Measurements from ENCODE around the gene BAHCC1.

The BAHCC1 gene

DNA sequence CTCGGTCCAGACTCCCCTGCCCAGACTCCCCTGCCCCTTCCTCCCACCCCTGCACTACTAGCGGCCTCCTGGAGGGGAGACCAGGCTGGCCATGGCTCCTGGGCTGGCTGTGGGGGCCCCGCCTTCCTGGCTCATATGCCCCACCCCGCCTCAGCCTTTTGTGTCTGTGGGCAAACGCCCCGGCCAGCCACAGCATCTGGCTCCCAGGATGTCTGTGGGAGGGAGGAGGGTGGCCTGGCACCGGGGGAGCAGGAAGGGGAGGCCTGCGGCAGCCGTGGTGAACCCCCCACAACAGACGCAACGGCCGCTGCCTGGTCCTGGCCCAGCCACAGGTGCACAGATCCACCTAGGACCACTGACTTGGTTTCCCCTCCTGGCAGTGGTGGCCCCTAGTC lies 32.9 kb downstream of the BAHCC1 start:
- DNase-seq = no peak

DNA sequence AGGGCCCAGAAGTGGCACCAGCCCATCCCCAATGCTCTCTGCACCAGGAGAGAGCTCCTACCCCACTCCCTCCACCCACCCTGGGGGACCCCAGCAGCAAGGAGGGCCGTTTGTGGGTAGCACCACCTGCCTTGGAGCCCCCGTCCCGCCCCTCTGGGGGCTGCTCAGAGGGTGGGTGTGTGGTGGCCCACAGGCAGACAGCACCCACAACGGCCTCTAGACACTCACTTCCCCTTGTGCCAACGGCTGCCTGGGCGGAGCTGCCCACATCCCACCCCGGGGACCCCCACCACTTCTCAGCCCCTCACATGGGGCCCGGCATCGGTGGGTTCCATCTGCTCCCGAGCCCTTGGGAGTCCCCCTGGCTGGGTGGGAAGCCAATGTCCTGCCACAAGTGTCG lies 33.3 kb downstream of the BAHCC1 start:
- no peak for DNase-seq

DNA sequence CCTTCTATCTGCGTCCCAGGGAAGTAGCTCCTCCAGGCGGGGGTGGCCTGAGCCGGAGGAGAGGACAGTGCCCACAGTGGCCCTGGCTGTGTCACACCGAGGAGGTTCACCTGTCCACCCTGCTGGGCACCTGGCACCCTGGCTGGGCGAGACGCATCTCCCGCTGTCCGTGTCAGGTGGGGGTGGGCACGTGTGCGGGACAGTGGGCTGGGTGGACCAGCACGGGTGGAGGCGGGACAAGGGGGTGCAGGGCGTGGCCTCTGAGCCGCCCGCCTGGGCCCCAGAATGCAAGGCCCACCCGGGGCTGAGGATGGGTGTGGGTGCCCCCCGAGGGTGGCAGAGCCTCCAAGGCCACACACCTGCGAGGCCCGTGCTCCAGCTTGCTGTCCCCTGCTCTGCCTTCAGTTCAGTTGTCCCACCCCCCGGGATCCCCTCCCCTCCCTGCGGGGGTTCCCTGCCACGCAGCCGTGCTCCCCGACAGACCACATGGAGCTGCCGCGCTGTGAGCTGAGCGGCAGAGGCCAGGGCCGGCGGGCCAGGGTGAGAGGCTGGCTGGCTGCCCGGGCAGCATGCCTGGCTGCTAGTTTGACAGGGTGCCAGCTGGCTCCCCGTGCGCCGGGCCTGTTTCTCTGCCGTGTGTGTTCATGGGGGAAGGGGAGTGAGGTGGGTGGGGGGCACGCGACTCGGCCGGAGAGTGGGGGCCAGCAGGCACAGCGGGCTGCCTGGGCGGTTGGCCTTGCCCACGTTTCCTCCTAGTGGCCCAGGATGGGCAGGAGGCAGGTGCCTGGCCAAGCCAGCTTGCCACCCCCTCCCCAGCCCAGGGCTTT lies 33.9 kb downstream of the BAHCC1 start:
- no peak for DNase-seq

DNA sequence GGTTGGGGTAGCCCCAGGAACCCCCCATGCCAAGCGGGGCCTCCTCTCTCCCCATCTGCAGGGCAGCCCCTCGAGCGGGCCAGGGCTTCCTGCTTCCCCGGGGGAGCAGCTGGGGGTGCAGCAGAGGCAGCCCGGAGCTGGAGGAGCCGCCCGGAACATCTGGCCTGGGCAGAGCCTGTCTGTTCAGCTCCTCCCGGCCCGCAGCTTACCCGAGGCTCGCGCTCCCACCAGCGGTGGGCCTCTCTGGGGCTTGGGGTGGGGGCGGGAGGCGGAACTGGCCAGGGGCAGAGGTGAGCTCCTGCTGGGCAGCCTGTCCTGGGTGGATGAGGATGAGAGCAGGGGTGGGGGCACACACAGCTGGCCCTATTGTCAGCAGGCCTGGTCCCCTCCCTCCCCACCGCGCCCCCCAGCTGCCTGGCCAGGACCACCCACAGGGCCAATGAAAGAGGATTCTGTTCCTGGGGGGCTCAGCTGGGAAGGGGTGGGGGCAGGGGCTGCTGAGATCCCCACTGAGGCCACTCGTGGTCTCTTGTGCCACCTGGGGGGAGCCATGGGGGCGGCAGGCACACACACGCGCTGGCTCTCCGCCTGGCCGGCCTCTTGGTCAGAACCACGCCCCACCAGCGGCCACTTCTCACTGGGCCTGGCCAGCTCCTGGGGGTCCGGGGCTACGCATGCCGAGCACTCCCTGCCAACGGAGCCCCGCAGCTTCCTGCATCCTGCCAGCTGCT lies 34.7 kb downstream of the BAHCC1 start:
- no peak for DNase-seq

DNA sequence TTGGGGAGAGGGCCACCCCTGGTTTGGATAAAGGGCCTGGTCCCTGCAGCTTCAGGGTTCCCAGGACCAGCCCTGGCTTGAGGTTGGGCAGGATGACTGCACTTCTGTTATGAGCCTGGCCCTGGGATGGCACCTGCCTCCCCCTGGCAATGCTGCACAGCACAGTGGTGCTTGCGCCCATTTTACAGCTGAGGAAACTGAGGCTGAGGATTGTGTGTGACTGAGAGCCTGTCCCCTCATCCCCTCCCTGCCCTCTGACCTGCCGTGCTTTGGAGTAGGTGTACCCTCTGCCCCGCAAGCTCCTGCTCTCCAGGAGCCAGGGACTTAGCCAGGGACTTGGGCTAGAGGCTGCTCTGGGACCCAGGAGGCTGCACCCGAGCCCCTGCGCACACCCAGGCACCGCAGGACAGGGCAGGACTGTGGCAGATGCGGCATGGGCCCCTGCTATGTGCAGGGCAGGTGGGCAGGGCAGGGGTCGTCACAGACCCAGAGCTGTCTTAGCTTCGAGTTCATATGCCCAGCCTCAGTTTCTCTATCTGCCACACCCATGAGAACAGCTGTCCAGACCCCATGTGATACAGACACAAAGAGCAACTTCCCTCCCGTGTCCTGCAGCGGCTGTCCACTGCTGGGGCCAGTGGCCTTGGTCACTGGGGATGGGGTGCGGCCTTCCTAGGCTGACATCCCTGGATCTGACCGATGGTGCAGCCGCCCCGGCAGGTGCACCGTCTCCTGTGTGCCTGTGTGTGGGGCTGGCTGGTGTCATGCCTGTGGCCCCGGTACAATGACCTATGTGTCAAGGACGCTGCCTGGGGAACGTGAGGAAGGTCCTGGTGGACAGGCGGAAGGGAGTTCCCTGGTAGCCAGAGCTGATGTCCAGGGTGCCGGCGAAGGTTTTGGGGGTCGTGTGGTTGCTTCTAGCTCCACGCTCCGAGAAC lies 36.6 kb downstream of the BAHCC1 start:
- DNase-seq = no peak

DNA sequence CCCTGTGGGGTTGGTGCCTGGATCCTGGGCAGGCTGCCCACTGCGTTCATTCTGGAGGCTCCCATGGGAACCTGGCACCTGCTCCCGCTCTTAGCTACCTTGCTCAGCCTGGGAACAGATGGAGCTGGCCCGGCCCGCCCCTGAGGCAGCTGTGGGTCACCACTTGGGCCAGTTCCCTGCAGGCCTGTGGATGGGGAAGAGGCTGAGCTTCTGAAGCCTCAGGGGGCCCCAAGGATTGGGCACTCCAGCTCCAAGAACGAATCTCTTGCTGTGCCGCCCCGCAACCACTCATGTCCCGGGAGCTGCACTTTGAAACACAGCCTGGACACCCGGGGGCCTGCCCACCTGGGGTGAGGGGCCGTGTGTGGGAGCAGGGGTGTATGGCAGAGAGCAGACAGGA lies 37.7 kb downstream of the BAHCC1 start:
- DNase-seq = no peak

DNA sequence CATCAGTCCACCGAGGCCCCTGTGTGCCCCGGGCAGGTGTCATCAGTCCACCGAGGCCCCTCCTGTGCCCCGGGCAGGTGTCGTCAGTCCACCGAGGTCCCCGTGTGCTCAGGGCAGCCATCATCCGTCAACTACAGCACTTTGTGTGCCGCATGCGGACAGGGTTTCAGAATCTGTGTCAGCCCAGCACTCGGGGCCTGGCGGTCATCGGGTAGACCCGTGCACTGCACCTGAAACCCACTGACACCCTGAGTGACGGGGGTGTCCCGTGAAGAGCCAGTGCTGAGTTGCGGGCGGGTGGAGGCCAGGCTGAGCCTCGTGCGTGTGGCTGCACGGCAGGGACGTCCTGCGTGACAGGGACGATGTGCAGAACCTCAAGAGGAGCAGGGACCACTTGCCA lies 38.4 kb downstream of the BAHCC1 start:
- no peak for DNase-seq

DNA sequence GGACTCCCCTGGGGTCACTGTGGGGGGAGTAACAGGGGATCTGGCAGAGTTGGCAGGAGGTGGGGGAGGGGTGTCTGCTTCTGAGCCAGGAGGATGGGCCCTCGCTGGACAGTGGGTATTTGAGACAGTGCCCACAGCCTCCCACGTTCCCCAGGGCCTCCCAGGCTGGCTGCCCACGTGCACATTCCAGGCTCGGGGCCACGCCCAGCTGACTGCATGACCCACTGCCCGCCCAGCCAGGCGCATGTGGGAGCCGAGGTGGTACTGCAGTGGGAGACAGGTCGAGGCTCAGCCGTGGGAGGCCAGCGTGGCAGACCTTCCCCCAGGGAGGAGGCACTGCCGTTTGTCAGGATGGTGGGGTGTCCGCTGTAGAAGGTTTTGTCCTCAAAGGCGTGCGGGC lies 38.8 kb downstream of the BAHCC1 start:
- DNase-seq = no peak

DNA sequence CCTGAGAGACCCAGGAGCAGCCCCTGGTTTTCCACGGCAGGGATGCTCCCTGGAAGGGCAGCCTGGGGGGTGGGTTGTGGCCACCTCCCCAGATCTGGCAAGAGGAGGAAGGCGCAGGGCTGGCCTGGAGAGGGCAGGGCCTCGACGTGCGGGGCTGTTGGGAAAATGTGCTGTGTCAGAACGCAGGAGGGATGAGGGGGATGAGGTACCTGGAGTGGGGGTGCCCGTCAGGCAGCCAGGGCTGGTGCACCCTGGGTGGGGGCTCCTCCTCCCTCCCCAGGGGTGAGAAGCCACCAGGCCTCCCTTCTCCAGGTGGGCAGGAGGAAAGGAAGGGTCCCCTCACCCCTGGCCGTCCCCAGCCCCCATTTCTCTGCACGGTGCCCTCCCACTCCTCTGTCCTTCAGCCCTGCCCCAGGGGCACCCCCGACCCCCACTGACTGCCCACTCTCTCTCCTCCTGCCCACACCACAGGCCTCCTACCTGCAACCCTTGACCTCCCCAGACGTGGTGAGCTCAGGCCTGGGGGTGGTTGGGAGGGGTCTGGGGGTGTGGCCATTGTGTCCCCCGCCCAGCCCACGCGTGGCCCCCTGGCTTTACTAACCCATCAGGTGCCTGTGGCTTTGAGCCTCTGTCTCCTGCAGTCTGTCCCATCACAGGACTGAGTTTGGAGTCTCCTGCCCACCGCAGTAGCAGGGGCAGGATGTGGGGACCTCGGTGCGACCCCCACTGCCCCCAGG lies 39.6 kb downstream of the BAHCC1 start:
- DNase-seq = no peak

DNA sequence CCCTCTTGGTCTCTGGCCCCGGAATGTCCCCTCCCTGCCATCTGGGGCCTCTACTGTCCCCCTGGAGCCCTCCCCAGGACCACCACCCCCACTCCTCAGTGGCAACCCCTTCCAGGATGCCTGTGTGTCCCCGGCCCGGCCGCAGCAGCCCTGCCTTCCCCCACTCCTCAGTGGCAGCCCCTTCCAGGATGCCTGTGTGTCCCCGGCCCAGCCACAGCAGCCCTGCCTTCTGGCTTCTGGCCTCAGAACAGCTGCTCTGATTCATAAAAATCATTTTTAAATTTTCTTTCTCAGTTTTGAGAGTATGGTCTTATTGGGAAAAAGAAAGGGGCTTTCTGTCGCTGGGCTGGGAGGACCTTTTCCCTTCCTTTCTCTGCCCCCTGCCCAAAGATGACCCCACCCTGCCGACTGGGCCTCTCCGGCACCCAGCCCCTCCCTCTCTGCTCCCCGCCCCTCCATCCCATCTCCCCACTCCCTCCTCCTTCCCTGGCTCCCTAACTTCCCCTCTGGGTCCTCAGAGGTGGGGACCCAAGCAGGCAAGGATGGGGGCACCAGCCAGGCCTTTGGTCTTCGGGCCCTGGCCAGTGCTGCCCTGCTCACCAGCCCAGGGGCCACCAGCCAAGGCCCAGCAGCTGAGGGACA lies 40.5 kb downstream of the BAHCC1 start:
- DNase-seq = no peak

DNA sequence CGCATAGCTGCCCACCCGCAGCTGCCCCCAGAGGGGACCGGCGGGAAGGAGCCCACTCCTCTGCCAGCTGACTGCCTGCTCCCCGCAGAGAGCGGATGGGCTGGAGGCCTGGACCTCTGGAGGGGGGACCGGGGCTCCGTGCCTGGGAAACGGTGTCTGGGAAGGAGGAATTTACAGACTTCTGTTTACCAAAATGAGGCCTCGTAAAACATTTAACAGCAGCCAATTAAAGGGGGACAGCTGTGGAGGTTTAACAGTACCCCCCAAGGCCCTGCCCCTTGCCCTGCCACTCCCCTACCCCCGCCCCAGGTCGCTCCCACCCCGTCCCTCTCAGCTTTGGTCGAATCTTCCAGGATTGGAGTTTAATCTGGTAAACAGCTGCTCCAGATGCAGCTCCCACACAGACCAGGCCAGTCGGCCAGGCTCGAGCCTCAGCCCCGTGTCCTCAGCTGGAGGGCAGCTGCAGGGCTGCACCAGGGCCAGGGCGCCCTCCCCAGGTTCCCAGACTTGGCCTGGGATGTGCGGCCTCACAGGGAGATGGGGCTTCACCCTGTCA lies 41.1 kb downstream of the BAHCC1 start:
- DNase-seq = no peak

DNA sequence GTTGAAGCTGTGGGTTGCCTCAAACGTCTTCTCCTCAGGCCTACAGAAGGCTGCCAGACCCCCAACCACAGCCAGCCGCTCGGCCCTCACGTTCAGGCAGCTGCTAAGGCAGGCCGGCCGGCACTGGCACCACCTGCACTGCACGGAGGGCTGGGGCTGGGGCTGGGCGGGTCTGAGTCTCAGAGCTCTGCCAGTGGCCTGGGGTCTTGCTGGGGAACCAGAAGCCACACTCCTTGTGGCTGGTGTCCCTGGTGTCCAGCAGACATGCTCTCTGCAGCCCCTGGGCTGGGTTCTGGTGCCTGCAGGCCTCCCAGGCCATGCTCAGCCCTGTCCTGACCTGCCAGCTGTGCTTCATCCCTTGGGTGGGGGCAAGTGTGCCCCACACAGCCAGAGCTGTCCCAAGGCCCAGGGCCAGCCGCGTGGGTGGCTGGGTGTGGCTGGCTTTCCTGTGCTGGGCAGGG lies 42.0 kb downstream of the BAHCC1 start:
- no peak for DNase-seq

DNA sequence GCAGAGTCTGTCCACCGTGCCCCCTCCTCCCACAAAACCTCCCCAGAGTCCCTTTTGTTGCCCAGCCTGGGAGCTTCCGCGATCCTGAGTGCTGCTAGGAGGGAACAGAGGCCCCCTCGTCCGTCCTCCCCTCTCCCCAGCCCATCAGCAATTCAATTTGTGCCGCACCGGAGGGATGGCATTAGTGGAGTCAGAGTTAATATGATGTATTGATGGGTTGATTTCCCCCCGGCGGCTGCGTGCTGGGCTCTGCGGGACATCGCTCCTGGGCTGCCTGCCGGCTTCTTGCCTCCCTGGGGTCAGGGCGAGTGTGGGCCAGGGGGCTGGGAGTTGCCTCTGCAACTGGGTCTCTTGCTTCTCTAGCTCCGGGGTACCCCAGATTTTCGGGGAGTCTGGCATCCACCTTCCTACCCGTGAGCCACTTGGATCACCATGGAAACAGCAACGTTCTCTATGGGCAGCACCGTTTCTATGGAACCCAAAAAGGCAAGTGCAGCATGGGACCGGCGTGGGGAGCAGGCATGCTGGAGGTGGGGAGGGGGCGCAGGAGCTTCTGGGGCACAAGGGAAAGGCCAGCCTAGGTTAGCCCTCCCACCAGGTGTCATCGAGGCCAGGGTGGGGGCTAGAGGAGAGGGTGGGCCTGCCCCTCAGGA lies 42.9 kb downstream of the BAHCC1 start:
- DNase-seq = no peak

DNA sequence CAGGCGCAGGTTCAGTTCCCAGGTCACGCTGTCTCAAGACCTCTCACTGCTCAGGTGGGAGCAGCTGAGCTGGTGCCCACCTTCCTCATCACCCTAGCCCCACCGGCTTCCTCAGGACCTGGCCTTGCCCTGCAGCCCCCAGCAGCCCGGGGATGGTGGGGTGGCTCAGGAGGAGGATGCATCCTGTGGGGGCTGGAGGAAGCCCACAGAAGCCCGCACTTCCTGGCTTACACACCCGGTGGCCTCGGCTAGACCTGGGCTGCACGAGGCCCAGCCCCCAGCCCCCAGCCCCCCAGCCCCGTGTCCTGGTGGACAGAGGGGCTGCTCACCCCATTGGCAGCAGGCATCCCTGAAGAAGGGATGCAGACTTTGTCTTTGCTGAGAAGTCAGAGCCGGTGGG lies 43.4 kb downstream of the BAHCC1 start:
- DNase-seq = no peak

DNA sequence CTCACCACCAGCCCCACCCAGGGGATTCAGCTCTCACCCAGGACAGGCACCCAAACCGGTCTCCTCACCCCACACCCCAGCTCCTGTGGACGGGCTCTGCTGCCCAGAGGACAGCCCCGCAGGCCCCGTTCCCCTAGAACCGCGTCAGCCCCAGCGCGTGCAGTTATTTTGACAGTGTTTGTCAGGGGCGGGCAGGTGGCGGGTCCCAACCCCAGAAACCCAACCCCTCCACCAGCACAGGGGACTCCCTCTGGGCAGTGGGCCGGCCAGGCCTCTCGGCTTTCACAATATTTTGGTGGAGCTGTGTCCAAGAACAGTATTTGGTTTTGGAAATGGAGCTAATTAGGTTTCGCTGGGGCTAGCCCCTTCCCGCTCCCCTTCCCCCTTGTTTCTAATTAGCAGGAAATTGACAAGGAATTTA lies 44.8 kb downstream of the BAHCC1 start:
- DNase-seq = no peak

DNA sequence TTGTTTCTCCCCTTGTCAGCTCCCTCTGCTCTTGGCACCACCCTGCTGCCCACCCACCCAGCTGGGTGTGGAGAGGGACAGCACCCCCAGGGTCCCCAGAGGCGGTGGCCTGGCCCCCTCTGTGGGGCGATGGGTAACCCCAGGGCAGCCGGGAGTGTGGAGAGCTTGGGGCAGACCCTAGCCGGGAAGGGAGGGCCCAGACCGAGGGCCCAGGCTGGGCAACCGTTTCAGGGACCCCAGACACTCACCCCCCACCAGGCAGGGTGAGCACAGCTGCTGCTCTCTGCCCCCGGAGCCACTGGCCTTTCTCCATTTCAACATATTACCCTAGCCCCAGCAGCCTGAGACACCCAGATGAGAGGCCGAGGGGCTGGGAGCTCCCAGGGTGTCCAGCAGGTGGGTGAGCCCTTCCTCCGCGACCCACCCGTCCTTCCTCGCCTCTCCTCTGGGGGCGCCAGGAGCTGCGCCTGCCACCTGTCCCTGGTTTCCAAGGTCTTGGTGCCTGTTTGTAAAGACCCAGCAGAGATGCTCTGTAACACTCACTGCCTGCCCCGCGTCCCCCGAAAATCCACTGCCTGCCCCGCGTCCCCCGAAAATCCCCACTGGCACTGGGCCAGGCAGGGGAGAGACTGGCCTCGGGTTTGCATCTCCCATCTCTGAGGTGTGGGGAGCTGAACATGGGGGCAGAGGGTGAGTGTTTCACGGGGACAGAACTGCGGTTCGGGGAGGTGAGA lies 45.4 kb downstream of the BAHCC1 start:
- no peak for DNase-seq

DNA sequence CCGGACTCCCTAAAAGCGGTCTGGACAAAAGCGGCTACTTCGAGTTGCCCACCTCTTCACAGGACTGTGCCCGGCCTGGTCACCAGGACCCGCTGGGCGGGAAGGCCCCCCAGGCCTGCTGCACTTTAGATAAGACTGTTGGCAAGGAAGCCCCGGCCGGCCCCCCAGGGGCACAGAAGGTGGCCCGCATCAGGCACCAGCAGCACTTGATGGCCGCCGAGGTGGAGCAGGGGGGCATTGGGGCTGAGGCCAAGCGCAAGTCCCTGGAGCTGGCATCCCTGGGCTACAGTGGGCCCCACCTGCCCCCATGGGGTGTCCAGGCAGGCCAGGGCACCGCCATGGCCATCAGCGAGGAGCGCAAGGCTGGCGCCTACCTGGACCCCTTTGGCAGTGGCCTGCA lies 47.5 kb downstream of the BAHCC1 start:
- DNase-seq = no peak

DNA sequence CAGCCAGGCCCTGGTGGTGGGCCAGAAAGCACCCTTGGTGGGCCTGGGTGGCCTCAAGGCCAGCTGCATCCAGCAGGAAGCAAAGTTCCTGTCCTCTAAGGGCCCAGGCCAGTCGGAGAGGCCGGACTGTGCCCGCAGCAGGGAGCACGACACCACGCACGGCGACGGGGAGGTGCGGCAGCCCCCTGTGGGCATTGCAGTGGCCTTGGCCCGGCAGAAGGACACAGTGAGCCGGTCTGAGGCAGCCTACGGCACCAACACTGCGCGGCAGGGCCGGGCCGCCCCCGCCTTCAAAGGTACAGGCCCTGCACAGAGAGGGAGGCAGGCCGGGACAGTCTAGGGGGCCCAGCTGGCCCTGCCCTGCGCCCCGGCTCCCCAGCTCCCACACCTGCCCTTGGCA lies 48.0 kb downstream of the BAHCC1 start:
- no peak for DNase-seq

DNA sequence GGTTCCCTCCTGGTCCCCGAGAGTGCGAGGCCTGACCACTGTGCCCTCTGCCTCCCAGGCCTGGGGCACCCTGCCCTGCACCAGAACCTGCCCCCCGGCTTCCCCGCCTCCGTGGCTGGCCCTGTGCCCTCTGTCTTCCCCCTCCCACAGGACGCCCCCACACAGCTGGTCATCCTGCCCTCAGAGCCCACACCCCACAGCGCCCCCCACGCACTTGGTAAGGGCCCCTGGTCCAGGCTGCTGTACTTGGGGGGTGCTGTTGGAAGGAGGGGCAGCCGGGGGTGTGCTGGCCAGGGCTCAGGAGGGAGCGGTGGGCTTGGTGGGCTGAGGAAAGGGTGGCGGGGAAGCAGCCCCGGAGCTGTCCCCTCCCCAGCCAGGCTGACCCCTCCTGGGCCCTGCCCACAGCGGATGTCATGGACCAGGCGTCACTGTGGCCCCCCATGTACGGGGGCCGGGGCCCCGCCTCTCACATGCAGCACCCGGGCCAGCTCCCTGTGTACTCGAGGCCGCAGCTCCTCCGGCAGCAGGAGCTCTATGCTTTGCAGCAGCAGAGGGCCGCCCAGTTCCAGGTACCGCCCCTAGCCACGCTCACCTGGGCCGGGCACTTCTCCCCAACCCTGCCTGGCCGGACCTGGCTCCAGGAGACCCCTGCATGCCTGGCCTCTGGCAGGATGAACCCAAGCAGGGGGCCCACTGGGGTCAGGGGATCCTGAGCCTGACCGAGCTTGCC lies 49.5 kb downstream of the BAHCC1 start:
- no peak for DNase-seq

All from T-helper 9 cell (primary cell).